HepG2 (cell line): ENCODE results near the gene TFRC. TPM values are rescaled to one million over a fixed set of nuclear protein-coding genes. Genes with fewer than 3 reads are reported as not detected.
A peak's percentile ranks its signal among the peaks of the same experiment; 100 is the strongest.

Experiments
- AHDC1 ChIP-seq: sonication (generic); formaldehyde crosslinking; IDR thresholded peaks from 2 replicates; pipeline ENCODE4 v1.5.1; 2020; ENCODE audit warnings: mild to moderate bottlenecking, missing genetic modification reagents, borderline replicate concordance
- CAMTA2 ChIP-seq: sonication (generic); formaldehyde crosslinking; IDR thresholded peaks from 2 replicates; pipeline ENCODE4 v1.4.0; 2020; ENCODE audit warnings: mild to moderate bottlenecking, missing genetic modification reagents, borderline replicate concordance
- EED ChIP-seq: sonication (generic); formaldehyde crosslinking; IDR thresholded peaks from 2 replicates; pipeline ENCODE4 v1.5.0; 2020; ENCODE audit warnings: mild to moderate bottlenecking, missing genetic modification reagents
- PRPF4 ChIP-seq: fragments of 200-400 bp; formaldehyde crosslinking; IDR thresholded peaks from 2 replicates; pipeline ENCODE4 v1.6.1; 2016; ENCODE audit warnings: low read length, low read depth; ENCODE audit not compliant: poor library complexity, severe bottlenecking
- RARA ChIP-seq: IDR thresholded peaks from 2 replicates; pipeline ENCODE4 v1.6.1; 2016; ENCODE audit warnings: missing genetic modification reagents, missing compliant biosample characterization
- SATB2 ChIP-seq: sonication (generic); formaldehyde crosslinking; IDR thresholded peaks from 2 replicates; pipeline ENCODE4 v1.5.0; 2020; ENCODE audit warnings: missing genetic modification reagents
- SNAI1 ChIP-seq: sonication (generic); formaldehyde crosslinking; IDR thresholded peaks from 2 replicates; pipeline ENCODE4 v1.5.0; 2020; ENCODE audit warnings: mild to moderate bottlenecking, missing genetic modification reagents, borderline replicate concordance
- THAP7 ChIP-seq: sonication (generic); formaldehyde crosslinking; IDR thresholded peaks from 2 replicates; pipeline ENCODE4 v1.8.1; 2023; ENCODE audit warnings: mild to moderate bottlenecking, missing genetic modification reagents
- WIZ ChIP-seq: sonication (generic); formaldehyde crosslinking; IDR thresholded peaks from 2 replicates; pipeline ENCODE4 v1.5.1; 2020; ENCODE audit warnings: mild to moderate bottlenecking, missing genetic modification reagents
- ZNF33A ChIP-seq: sonication (generic); formaldehyde crosslinking; IDR thresholded peaks from 2 replicates; pipeline ENCODE4 v1.5.1; 2020; ENCODE audit warnings: missing genetic modification reagents, mild to moderate bottlenecking, moderate library complexity, borderline replicate concordance
- ZNF644 ChIP-seq: IDR thresholded peaks from 2 replicates; pipeline ENCODE4 v1.6.1; 2016; ENCODE audit warnings: low read depth
- ZSCAN29 ChIP-seq: sonication (generic); formaldehyde crosslinking; conservative IDR thresholded peaks from 2 replicates; pipeline ENCODE4 v1.4.0; 2020; ENCODE audit warnings: mild to moderate bottlenecking, missing genetic modification reagents
- ZSCAN30 ChIP-seq: sonication (generic); formaldehyde crosslinking; IDR thresholded peaks from 2 replicates; pipeline ENCODE4 v1.5.0; 2020; ENCODE audit warnings: mild to moderate bottlenecking, missing genetic modification reagents
- polyA plus RNA-seq, 8 experiments: library from polyadenylated mRNA; depleted of rRNA in 3 of 8; stranded (reverse) in 7 of 8; unstranded in 1 of 8; fragments of >200 nt; fragmentation: Illumina TruSeq in 4 of 8; extraction: Trizol in 4 of 8; gene quantifications; 2 replicates each; pipeline versions ENCODE4 v1.2.1 to v1.2.3, GENCODE V29; 2011 to 2016; ENCODE audit warnings: low read depth in 4 of 8, missing spikeins in 1 of 8, mixed read lengths in 1 of 8; ENCODE audit not compliant: insufficient read depth in 1 of 8
- total RNA-seq, 5 experiments: library from RNA; depleted of rRNA; stranded (reverse); fragments of >200 nt; fragmentation: Illumina TruSeq; extraction: Trizol; gene quantifications; 2 replicates each; pipeline ENCODE4 v1.2.3, GENCODE V29; 2016; ENCODE audit warnings: low read depth in 1 of 5

TFRC gene
- total and polyA plus RNA-seq, 2 of the 13 experiments (the other 11 are each of a cell fraction or from before 2014, with no cell fraction given): 188 to 274 TPM

- no peak; the same call in 1 of the 2 replicates for TF ChIP-seq SNAI1 (CRISPR knock-in tag)
- no peak for TF ChIP-seq ZNF33A (CRISPR knock-in tag)
- TF ChIP-seq CAMTA2: peak; percentile 84; the same call in 1 of the 2 replicates
- TF ChIP-seq SATB2 (CRISPR knock-in tag): no peak
- TF ChIP-seq PRPF4: no peak
- 0 out of 2 replicates have a peak, but pooled peaks have one; percentile 7 for TF ChIP-seq ZNF644 (CRISPR knock-in tag)
- no peak for TF ChIP-seq ZSCAN29 (CRISPR knock-in tag)
- no peak; the same call in none of the 2 replicates for TF ChIP-seq ZSCAN30 (CRISPR knock-in tag)
- TF ChIP-seq RARA (CRISPR knock-in tag): peak; percentile 36; the same call in 1 of the 2 replicates
- TF ChIP-seq AHDC1 (CRISPR knock-in tag): no peak
- peak; percentile 85; the same call in 1 of the 2 replicates for TF ChIP-seq WIZ
- no peak for TF ChIP-seq THAP7 (CRISPR knock-in tag)
- TF ChIP-seq EED (CRISPR knock-in tag): peak; percentile 95
These were observed at the start of gene TFRC (continued) for GRCh38 chr3:196081834-196082618.
